HepG2 (cell line): ENCODE measurements around the gene ECHS1. TPM values are rescaled to one million over a fixed set of nuclear protein-coding genes. Genes with fewer than 3 reads are reported as not detected.

Experiments used
- FOXA3 ChIP-seq: IDR thresholded peaks from 2 replicates; pipeline ENCODE4 v1.6.1; 2016; ENCODE audit warnings: missing genetic modification reagents, missing compliant biosample characterization
- HNF4A ChIP-seq: sonication (generic); formaldehyde crosslinking; IDR thresholded peaks from 2 replicates; pipeline ENCODE4 v1.4.0; 2020; ENCODE audit warnings: missing genetic modification reagents
- HNRNPUL1 ChIP-seq: fragments of 200-400 bp; formaldehyde crosslinking; IDR thresholded peaks from 2 replicates; pipeline ENCODE4 v1.6.1; 2017; ENCODE audit warnings: low read depth, mild to moderate bottlenecking, low read length, moderate library complexity
- IKZF1 ChIP-seq: fragments of 450-650 bp; IDR thresholded peaks from 2 replicates; pipeline ENCODE4 v1.7.1; 2016
- JARID2 ChIP-seq: sonication (generic); formaldehyde crosslinking; IDR thresholded peaks from 2 replicates; pipeline ENCODE4 v1.8.1; 2023; ENCODE audit warnings: missing genetic modification reagents, inconsistent platforms; ENCODE audit not compliant: insufficient replicate concordance
- NR2C2 ChIP-seq: sonication (generic); formaldehyde crosslinking; IDR thresholded peaks from 2 replicates; pipeline ENCODE4 v1.4.0; 2020; ENCODE audit warnings: missing genetic modification reagents, mild to moderate bottlenecking, moderate library complexity, borderline replicate concordance
- TP53 ChIP-seq: sonication (generic); formaldehyde crosslinking; conservative IDR thresholded peaks from 2 replicates; pipeline ENCODE4 v1.4.0; 2020; ENCODE audit warnings: missing genetic modification reagents
- ZNF318 ChIP-seq: sonication (generic); formaldehyde crosslinking; IDR thresholded peaks from 2 replicates; pipeline ENCODE4 v1.4.0; 2020; ENCODE audit warnings: mild to moderate bottlenecking, missing genetic modification reagents
- polyA plus RNA-seq, 8 experiments: library from polyadenylated mRNA; depleted of rRNA in 3 of 8; stranded (reverse) in 7 of 8; unstranded in 1 of 8; fragments of >200 nt; fragmentation: Illumina TruSeq in 4 of 8; extraction: Trizol in 4 of 8; gene quantifications; 2 replicates each; pipeline versions ENCODE4 v1.2.1 to v1.2.3, GENCODE V29; 2011 to 2016; ENCODE audit warnings: low read depth in 4 of 8, missing spikeins in 1 of 8, mixed read lengths in 1 of 8; ENCODE audit not compliant: insufficient read depth in 1 of 8
- total RNA-seq, 5 experiments: library from RNA; depleted of rRNA; stranded (reverse); fragments of >200 nt; fragmentation: Illumina TruSeq; extraction: Trizol; gene quantifications; 2 replicates each; pipeline ENCODE4 v1.2.3, GENCODE V29; 2016; ENCODE audit warnings: low read depth in 1 of 5
- TF ChIP-seq, protein P1 (sequence below): sonication (generic); formaldehyde crosslinking; IDR thresholded peaks from 2 replicates; pipeline ENCODE4 v1.9.0; 2021; ENCODE audit warnings: missing genetic modification reagents, mild to moderate bottlenecking, borderline replicate concordance
- TF ChIP-seq, protein P2 (sequence below): sonication (generic); formaldehyde crosslinking; IDR thresholded peaks from 2 replicates; pipeline ENCODE4 v1.4.0; 2020; ENCODE audit warnings: mild to moderate bottlenecking, missing genetic modification reagents
- TF ChIP-seq, protein P3 (sequence below): sonication (generic); formaldehyde crosslinking; IDR thresholded peaks from 2 replicates; pipeline ENCODE4 v1.5.0; 2020; ENCODE audit warnings: mild to moderate bottlenecking, missing genetic modification reagents, borderline replicate concordance

Gene ECHS1
- total and polyA plus RNA-seq, 2 of the 13 experiments (the other 11 are each of a cell fraction or from before 2014, with no cell fraction given), result 32.7 to 195 TPM

GRCh38 chr10:133373174-133374090, at the start of gene ECHS1 (continued):
- no peak for TF ChIP-seq ZNF318 (CRISPR knock-in tag)
- no peak; the same call in 1 of the 2 replicates for TF ChIP-seq HNF4A (CRISPR knock-in tag)
- TF ChIP-seq, protein P1, sequence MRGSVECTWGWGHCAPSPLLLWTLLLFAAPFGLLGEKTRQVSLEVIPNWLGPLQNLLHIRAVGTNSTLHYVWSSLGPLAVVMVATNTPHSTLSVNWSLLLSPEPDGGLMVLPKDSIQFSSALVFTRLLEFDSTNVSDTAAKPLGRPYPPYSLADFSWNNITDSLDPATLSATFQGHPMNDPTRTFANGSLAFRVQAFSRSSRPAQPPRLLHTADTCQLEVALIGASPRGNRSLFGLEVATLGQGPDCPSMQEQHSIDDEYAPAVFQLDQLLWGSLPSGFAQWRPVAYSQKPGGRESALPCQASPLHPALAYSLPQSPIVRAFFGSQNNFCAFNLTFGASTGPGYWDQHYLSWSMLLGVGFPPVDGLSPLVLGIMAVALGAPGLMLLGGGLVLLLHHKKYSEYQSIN (CRISPR knock-in tag), result no peak
- TF ChIP-seq FOXA3 (CRISPR knock-in tag), result no peak
- TF ChIP-seq TP53 (CRISPR knock-in tag), result no peak
- no peak for TF ChIP-seq IKZF1
- TF ChIP-seq, protein P2, sequence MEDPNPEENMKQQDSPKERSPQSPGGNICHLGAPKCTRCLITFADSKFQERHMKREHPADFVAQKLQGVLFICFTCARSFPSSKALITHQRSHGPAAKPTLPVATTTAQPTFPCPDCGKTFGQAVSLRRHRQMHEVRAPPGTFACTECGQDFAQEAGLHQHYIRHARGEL (CRISPR knock-in tag), result no peak
- TF ChIP-seq, protein P3, sequence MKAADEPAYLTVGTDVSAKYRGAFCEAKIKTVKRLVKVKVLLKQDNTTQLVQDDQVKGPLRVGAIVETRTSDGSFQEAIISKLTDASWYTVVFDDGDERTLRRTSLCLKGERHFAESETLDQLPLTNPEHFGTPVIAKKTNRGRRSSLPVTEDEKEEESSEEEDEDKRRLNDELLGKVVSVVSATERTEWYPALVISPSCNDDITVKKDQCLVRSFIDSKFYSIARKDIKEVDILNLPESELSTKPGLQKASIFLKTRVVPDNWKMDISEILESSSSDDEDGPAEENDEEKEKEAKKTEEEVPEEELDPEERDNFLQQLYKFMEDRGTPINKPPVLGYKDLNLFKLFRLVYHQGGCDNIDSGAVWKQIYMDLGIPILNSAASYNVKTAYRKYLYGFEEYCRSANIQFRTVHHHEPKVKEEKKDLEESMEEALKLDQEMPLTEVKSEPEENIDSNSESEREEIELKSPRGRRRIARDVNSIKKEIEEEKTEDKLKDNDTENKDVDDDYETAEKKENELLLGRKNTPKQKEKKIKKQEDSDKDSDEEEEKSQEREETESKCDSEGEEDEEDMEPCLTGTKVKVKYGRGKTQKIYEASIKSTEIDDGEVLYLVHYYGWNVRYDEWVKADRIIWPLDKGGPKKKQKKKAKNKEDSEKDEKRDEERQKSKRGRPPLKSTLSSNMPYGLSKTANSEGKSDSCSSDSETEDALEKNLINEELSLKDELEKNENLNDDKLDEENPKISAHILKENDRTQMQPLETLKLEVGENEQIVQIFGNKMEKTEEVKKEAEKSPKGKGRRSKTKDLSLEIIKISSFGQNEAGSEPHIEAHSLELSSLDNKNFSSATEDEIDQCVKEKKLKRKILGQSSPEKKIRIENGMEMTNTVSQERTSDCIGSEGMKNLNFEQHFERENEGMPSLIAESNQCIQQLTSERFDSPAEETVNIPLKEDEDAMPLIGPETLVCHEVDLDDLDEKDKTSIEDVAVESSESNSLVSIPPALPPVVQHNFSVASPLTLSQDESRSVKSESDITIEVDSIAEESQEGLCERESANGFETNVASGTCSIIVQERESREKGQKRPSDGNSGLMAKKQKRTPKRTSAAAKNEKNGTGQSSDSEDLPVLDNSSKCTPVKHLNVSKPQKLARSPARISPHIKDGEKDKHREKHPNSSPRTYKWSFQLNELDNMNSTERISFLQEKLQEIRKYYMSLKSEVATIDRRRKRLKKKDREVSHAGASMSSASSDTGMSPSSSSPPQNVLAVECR (CRISPR knock-in tag), result peak; percentile 86
- no peak for TF ChIP-seq JARID2 (CRISPR knock-in tag)
- peak; percentile 46; the same call in 1 of the 2 replicates for TF ChIP-seq NR2C2 (CRISPR knock-in tag)
- TF ChIP-seq HNRNPUL1, result no peak
